Common myeloid progenitor, CD34-positive (primary cell): ENCODE data around the gene ETFRF1. TPM values are rescaled to one million over a fixed set of nuclear protein-coding genes. Genes with fewer than 3 reads are reported as not detected.

ENCODE experiments used
- CTCF ChIA-PET: fragments of 350-600 bp; sonication (Branson Sonifier 250); formaldehyde crosslinking; loops from one replicate; lab custom pipeline; 2021; ENCODE audit warnings: antibody characterized with exemption; lab: Charles Lee
- POLR2A ChIA-PET: fragments of 350-600 bp; sonication (Branson Sonifier 250); formaldehyde crosslinking; loops from one replicate; lab custom pipeline; 2021; ENCODE audit warnings: antibody characterized with exemption; lab: Charles Lee
- DNase-seq, 3 donors: peaks; one replicate each; pipeline versions ENCODE4 v3.0.0 to v3.0.0-alpha.2; 2013
- H3K27ac ChIP-seq, 2 experiments: 1 replicate in 1 of 2; 2 replicates in 1 of 2; pipeline ENCODE4 v1.7.0; 2013; ENCODE audit warnings: inconsistent platforms in 2 of 2, low read length in 2 of 2, mild to moderate bottlenecking in 2 of 2, low read depth in 1 of 2, moderate library complexity in 1 of 2; ENCODE audit not compliant: severe bottlenecking in 2 of 2, insufficient read depth in 1 of 2, poor library complexity in 1 of 2
- H3K27me3 ChIP-seq, 5 experiments: replicated peaks in 2 of 5; 1 replicate in 3 of 5; 2 replicates in 2 of 5; pipeline versions ENCODE4 v1.6.1 to v1.7.0; 2013; ENCODE audit warnings: low read length in 4 of 5, mild to moderate bottlenecking in 2 of 5, moderate library complexity in 2 of 5, inconsistent platforms in 1 of 5; ENCODE audit not compliant: insufficient read depth in 5 of 5, control insufficient read depth in 4 of 5
- H3K36me3 ChIP-seq, 4 experiments: 1 replicate in 2 of 4; 2 replicates in 2 of 4; pipeline versions ENCODE4 v1.6.1 to v1.7.0; 2013; ENCODE audit warnings: low read length in 3 of 4, control low read depth in 1 of 4, mild to moderate bottlenecking in 1 of 4; ENCODE audit not compliant: control insufficient read depth in 4 of 4, insufficient read depth in 4 of 4
- H3K4me1 ChIP-seq, 4 experiments: 1 replicate in 3 of 4; 2 replicates in 1 of 4; pipeline versions ENCODE4 v1.6.1 to v1.7.1; 2013; ENCODE audit warnings: low read length in 3 of 4, mild to moderate bottlenecking in 3 of 4, control low read depth in 1 of 4, inconsistent platforms in 1 of 4, moderate library complexity in 1 of 4; ENCODE audit not compliant: control insufficient read depth in 4 of 4, insufficient read depth in 4 of 4; ENCODE audit errors: control extremely low read depth in 1 of 4
- H3K4me3 ChIP-seq, 7 experiments: 1 replicate in 4 of 7; 2 replicates in 3 of 7; pipeline versions ENCODE4 v1.5.1 to v1.7.0; 2013; ENCODE audit warnings: mild to moderate bottlenecking in 7 of 7, low read length in 6 of 7, moderate library complexity in 6 of 7, inconsistent platforms in 2 of 7, low read depth in 2 of 7, control low read depth in 1 of 7; ENCODE audit not compliant: insufficient read depth in 4 of 7, control insufficient read depth in 1 of 7; ENCODE audit errors: extremely low read depth in 1 of 7
- H3K9me3 ChIP-seq, 5 experiments: 1 replicate in 4 of 5; 2 replicates in 1 of 5; pipeline versions ENCODE4 v1.6.1 to v1.7.1; 2013; ENCODE audit warnings: low read length in 4 of 5, mild to moderate bottlenecking in 2 of 5, inconsistent platforms in 1 of 5, low read depth in 1 of 5, moderate library complexity in 1 of 5; ENCODE audit not compliant: control insufficient read depth in 4 of 5, insufficient read depth in 2 of 5; ENCODE audit errors: control extremely low read depth in 1 of 5
- WGBS: methylation state at CpG from one replicate; pipeline ENCODE4 v1.1.5; 2013; ENCODE audit not compliant: insufficient coverage; 5-methylcytosine and 5-hydroxymethylcytosine counted together
- polyA plus RNA-seq: library from polyadenylated mRNA; unstranded; fragments of 120-200 nt; gene quantifications from one replicate; pipeline ENCODE4 v1.2.1, GENCODE V29; 2013

ETFRF1 gene
- 63.6 TPM for polyA plus RNA-seq

- Histone ChIP-seq H3K27me3 (no peaks in the 10 kb centered on the region), H3K9me3 (no peaks in the 10 kb centered on the region), H3K4me3 (peak within 1 kb of the TSS; percentile 80 to 97 (median 92)), H3K4me1 (peaks cover 21 to 33% (median 26%) of the 10 kb centered on the region in 4 experiments), H3K27ac (peak within 1 kb of the TSS; percentile 97), H3K36me3 (no peaks in the 10 kb centered on the region)
- ChIA-PET CTCF (interaction anchor here (0.7 to 2.2 kb wide), 7 partner anchors 11 to 195 kb away, joined by 3 to 12 read pairs (median 3); no protein-coding TSS in a partner anchor), POLR2A (interaction anchor here (0.5 to 1.1 kb wide), 4 partner anchors 9 to 298 kb away, joined by 3 to 6 read pairs (median 4); no protein-coding TSS in a partner anchor)
- peak; percentile 97 to 99 (median 98) for DNase-seq
- 0% methylated on average over 44 of the region's 54 CpGs for WGBS
Observed at GRCh38 chr12:25195056-25195971, at the start of gene ETFRF1, which contains the start of gene DNAI7. Gene ETFRF1, plus strand, starts transcription at chr12:25195237. Its CDS starts 8,720 bp downstream, at chr12:25203957. Gene DNAI7, minus strand, starts transcription at chr12:25195160. Its CDS starts 82 bp downstream, at chr12:25195078.

GRCh38 chr12:25146686-25147085, 48.4 kb upstream of the ETFRF1 start:
- Histone ChIP-seq H3K9me3 (no peaks in the 10 kb centered on the region), H3K36me3 (no peaks in the 10 kb centered on the region), H3K4me3 (no peak overlapping the region), H3K4me1 (no peaks in the 10 kb centered on the region), H3K27me3 (no peaks in the 10 kb centered on the region), H3K27ac (no peak overlapping the region)
- 100% methylated on average over 1 of the region's 1 CpG for WGBS
- POLR2A ChIA-PET = no interaction called here
- DNase-seq = no peak
- CTCF ChIA-PET = interaction anchor here (1.0 kb wide), 1 partner anchor 155 kb away, joined by 3 read pairs; no protein-coding TSS in a partner anchor

- no peaks in the 10 kb centered on the region for H3K36me3 ChIP-seq
- 79% methylated on average over 3 of the region's 5 CpGs for WGBS
- no peaks in the 10 kb centered on the region for H3K27me3 ChIP-seq
- CTCF ChIA-PET = interaction anchor here (1.1 to 2.4 kb wide), 2 partner anchors 160 to 294 kb away, joined by 4 to 10 read pairs; no protein-coding TSS in a partner anchor
- POLR2A ChIA-PET = no interaction called here
- no peak overlapping the region for H3K4me3 ChIP-seq
- no peak overlapping the region for H3K27ac ChIP-seq
- peak in 1 of 3 donors; percentile 12 for DNase-seq
- peaks cover 0 to 4% (median 0%) of the 10 kb centered on the region in 4 experiments for H3K4me1 ChIP-seq
- H3K9me3 ChIP-seq = no peaks in the 10 kb centered on the region
Observed at GRCh38 chr12:25151476-25151875, 43.6 kb upstream of the ETFRF1 start.

- CTCF ChIA-PET = interaction anchor here (1.6 to 2.4 kb wide), 2 partner anchors 58 to 161 kb away, joined by 3 to 10 read pairs; no protein-coding TSS in a partner anchor
- WGBS = no CpG with 5 or more reads among the region's 5 CpGs
Observed at GRCh38 chr12:25152055-25152454, 43.0 kb upstream of the ETFRF1 start.

GRCh38 chr12:25155022-25155576, 39.9 kb upstream of the ETFRF1 start:
- ChIA-PET POLR2A (interaction anchor here (1.3 kb wide), 1 partner anchor 39 kb away, joined by 3 read pairs; the partner anchor contains the start of genes DNAI7 and ETFRF1), CTCF (interaction anchor here (0.8 to 2.5 kb wide), 15 partner anchors 11 to 294 kb away, joined by 3 to 12 read pairs (median 4); partner anchors contain the start of genes DNAI7 and ETFRF1)
- peak; percentile 40 to 72 (median 66) for DNase-seq
- WGBS = 83% methylated on average over 1 of the region's 2 CpGs
- Histone ChIP-seq H3K4me1 (peaks cover 0 to 4% (median 0%) of the 10 kb centered on the region in 4 experiments), H3K27ac (no peak overlapping the region), H3K27me3 (no peaks in the 10 kb centered on the region), H3K36me3 (no peaks in the 10 kb centered on the region), H3K9me3 (no peaks in the 10 kb centered on the region), H3K4me3 (no peak overlapping the region)

More at GRCh38 chr12:25152055-25152454, 43.0 kb upstream of the ETFRF1 start:
- H3K4me1 ChIP-seq = peaks cover 0 to 4% (median 0%) of the 10 kb centered on the region in 4 experiments
- no peaks in the 10 kb centered on the region for H3K36me3 ChIP-seq
- DNase-seq = no peak
- no peak overlapping the region for H3K27ac ChIP-seq
- no peaks in the 10 kb centered on the region for H3K9me3 ChIP-seq
- no peaks in the 10 kb centered on the region for H3K27me3 ChIP-seq
- no peak overlapping the region for H3K4me3 ChIP-seq
- POLR2A ChIA-PET = no interaction called here

GRCh38 chr12:25156061-25156460, 39.0 kb upstream of the ETFRF1 start:
- no peaks in the 10 kb centered on the region for H3K36me3 ChIP-seq
- no peak overlapping the region for H3K27ac ChIP-seq
- DNase-seq = no peak
- no peak overlapping the region for H3K4me3 ChIP-seq
- H3K4me1 ChIP-seq = peaks cover 0 to 4% (median 0%) of the 10 kb centered on the region in 4 experiments
- H3K27me3 ChIP-seq = no peaks in the 10 kb centered on the region
- ChIA-PET CTCF (interaction anchor here (1.6 to 2.5 kb wide), 4 partner anchors 38 to 295 kb away, joined by 3 to 12 read pairs (median 8); partner anchors contain the start of genes DNAI7 and ETFRF1), POLR2A (no interaction called here)
- no peaks in the 10 kb centered on the region for H3K9me3 ChIP-seq
- WGBS = 95% methylated on average over 2 of the region's 4 CpGs
